CD4-positive, alpha-beta T cell treated with Interleukin-12 subunit alpha and Interleukin-12 subunit beta, for 1 hour (primary cell): ENCODE data around the gene RIN1.
"Not testable (repeated sequence)": the region's sequence is repeated elsewhere in the genome, so short reads cannot be mapped to it uniquely, and the experiment has no call there.

Experiments used
- DNase-seq: peaks from one replicate; pipeline ENCODE4 v3.0.0-alpha.2; 2020

Gene RIN1

DNA sequence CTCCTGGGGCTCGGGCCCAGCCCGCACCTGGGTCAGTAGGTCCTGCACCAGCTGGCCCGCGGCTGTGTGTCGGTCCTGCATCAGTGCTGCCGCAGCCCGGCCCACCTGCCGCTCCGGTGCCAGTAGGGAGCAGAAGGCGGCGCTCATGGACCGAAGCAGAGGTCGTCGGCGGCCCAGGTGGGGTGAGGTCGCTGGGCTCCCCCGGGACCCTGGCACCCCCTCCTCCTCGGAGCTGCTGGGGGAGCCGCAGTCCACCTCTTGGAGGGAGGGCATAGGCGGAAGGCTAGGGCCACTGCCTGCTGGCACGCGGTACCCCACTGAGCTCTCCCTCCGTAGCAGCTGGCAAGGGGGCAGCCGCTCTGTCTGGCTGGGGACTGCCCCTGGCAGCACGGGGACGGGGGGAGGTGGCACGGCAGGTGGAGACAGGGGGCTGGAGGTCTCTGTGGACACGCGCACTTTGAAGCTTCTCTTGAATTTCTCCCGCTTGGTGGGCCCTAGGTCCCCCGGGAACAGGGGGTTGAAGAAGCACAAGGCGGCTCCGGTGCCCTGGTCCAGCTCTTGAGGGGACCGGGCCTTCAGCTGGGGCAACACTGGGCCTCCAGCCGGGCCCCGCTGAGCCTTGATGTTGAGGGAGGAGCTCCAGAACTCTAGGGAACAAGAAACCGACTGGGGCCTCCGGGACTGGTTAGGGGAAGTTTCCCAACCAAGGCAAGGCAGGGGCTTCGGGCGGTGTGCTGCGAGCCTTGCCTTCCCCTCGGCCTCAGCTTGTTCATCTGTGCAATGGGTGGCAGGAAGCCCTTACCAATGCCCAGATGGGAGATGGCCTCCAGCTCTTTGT is 1.4 kb downstream of the RIN1 start:
- no peak for DNase-seq

- DNase-seq, result no peak
These were observed 2.2 kb downstream of the RIN1 start for GRCh38 chr11:66333896-66334604.

- DNase-seq, result no peak
These were observed 2.9 kb downstream of the RIN1 start for GRCh38 chr11:66333220-66333877.

DNA sequence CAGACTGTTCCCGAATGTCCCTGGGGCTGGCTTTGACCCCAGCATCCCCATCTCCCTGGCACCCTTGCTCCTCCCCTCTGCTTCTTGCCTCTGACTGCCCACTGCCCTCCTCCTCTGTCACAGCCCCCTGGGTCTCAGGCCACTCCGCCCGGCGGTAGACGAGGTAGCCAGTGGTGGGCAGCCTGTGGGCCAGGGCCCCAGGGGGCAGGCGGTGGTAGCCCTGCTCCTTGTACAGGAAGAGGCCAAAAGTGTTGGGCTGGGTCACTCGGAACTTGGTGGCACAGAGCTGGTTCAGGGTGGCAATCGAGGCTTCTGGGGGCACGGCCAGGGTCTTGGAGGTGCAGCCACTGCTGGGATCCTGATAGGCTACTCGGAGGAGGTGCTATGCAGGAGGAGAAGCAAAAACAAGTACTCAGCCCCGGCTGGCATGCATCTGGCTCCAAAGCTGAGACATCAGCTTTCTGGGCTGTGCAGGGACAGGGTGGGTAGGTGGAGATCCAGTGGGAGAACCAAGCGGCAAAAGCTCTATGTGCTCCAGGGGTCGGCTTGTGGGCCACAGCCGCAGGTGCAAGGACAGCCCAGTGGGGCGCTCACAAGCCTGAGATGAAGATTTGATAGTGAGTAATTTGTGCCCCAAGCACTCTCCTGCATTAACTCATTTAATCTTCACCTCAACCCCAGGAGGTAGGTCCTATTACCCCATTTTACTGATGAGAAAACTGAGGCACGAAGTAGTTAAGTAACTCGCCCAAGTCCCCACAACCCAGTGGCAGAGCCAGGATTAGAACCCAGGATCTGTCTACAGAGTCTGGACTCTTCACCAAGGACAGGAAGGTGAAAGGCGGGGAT is 3.6 kb downstream of the RIN1 start:
- no peak for DNase-seq

- DNase-seq, result no peak
These were observed 4.5 kb downstream of the RIN1 start for GRCh38 chr11:66331542-66332370.

- DNase-seq, result no peak
These were observed 5.3 kb downstream of the RIN1 start for GRCh38 chr11:66330931-66331330.

DNA sequence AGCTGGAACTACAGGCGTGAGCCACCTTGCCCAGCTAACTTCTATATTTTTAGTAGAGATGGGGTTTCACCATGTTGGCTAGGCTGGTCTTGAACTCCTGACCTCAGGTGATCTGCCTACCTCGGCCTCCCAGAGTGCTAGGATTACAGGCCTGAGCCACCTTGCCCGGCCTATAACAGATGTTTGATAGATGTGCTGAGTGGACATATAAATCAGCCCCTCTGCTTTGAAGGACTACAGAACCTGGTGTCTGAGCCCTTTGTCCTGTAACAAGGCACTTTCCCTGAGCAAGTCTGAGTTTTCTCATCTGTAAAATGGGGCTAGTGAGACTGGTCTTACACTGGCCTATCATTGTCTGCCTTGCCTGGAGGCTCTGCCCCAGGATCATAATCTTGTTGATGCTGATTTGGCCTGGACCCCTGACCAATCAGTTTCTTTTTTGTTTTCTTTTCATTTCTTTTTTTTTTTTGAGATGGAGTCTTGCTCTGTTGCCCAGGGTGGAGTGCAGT is 7.0 kb downstream of the RIN1 start:
- no peak for DNase-seq

DNA sequence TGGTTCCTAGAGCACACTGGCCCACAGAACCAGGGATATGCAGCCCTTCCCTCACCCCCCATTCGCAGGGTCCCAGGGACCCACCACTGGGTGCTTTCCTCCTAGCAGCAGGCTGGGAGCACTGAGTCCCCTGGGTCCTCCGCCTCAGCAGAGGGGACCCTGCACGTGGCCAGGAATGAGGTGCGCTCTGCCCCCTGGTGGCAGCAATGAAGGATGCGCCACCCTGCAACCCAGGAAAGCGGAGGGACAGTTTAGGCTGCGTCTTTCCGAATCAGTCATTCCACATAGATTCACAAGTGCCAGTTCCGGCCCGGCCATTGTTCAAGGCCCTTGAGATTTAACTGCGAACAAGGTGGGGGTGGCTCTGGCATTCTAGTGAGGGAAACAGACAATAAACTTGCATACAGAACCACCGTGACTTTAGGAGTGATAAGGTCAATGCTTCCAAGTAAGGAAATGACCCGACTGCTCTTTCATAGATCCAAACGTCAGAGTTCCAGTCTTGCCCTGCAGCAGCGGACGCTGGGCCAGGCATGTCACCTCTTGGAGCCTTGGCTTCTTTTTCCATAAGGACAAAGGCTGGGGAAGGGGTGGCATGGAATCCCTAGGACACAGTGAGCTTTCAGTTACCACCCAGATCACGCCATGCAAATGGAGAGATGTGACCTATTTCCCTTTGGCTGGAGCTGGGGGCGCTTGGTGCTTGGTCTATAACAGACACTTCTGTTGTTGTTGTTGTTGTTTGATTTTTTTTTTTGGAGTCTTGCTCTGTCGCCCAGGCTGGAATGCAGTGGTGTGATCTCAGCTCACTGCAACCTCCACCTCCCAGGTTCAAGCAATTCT is 7.7 kb downstream of the RIN1 start:
- DNase-seq, result peak; percentile 86

DNA sequence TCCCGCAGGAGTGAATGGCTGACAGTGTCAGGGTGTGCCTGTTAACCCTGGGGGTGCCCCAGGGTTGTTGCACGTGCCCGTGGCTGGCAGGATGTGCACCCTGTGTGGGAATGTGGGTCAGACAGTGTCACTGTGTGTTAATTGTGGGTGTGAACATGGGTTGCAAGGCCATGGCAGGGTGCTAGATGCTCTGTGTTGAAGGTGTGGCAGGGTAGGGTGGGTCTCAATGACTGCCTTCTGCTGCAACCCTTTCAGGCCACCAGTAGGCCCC is 8.3 kb downstream of the RIN1 start:
- peak; percentile 65 for DNase-seq

GRCh38 chr11:66327171-66328030 is 8.8 kb downstream of the RIN1 start:
- DNase-seq, result no peak

GRCh38 chr11:66326261-66327111 is 9.7 kb downstream of the RIN1 start:
- DNase-seq, result peak; percentile 35

DNA sequence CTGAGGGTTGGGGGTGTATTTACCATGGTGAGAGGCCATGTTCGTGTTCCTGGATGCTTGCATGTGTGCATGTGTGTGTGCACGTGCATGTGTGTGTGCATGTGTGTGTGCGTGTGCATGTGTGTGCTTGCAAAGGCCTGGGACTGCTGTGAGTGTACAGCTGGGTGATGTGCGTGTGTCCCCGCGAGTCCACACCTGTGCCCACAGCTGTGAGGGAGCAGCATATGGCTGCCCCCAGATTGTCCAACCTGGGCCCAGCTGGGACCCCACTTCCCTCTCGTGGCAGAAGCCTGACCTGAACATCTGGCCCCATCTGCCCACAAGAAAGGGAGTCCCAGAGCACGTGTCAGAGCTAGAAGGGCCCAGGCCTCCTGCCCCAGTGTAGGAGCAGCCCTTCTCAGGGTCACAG is 11.0 kb downstream of the RIN1 start:
- DNase-seq, result no peak

DNA sequence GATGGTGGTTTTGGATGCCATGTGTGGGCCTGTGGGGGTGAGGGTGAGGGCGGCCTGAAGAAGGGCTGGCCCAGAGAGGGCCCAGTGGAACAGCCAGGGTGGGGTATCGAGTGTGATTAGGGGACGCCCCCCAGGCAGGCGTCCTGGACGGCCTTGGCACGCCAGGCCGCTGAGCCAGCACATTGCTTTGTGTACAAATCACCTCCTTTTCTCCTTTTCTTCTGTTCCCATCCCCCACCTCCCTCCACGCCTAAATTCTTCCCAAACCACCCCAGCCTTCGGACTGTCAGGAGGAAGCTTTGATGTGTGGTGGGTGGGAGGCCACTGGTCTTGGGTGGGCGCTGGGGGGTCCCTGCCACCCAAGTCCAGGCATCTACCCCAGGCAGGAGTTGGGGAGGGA is 11.6 kb downstream of the RIN1 start:
- no peak for DNase-seq

DNA sequence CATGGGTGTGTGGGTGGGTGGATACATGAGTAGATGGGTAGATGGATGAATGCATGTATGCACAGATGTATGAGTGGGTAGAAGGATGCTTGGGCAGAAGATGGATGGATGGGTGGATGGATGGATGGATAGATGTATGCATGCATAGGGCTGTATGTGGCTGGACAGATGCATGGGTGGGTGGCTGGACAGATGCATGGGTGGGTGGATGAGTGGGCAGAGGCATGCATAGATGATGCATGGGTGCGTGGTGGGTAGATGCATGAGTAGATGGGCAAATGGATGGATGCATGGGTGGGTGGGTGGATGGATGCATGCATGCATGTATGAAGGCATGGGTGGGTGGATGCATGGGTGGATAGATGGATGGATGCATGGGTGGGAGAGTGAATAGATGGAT is 12.6 kb downstream of the RIN1 start:
- DNase-seq, result no peak

DNA sequence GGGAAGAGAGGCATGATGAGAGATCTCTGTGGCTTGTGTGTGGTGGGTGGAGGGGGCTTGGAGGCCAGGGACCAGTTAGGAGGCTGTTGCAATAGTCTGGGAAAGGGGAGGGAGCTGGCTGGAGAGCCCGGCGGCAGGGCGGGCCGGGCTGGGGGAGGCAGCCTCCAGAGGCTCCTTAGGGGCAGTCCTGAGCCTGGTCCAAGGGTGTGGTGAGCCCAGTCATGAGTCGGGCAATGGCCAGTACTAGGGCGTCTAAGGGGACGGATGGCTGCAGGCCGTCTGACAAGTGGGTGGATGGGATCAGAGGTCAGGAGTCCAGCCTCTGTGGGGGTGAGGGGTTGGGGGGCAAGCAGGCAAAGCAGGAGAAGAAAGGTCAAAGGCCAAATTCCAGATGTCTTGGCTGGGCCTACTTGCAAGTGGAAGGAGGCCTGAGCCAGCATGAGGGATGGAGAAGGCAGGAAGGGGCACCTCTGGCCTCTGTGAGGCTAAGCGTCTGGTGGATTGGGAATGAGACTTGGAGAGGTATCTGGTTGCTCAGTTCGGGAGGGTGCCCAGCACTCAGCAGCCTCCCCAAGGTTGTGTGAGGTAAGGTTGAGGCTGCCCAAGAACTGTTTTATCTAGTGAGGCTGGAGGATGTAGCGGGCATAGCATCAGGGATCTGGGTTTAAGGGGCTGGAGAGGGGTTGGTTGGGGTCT is 13.4 kb downstream of the RIN1 start:
- DNase-seq, result no peak

DNA sequence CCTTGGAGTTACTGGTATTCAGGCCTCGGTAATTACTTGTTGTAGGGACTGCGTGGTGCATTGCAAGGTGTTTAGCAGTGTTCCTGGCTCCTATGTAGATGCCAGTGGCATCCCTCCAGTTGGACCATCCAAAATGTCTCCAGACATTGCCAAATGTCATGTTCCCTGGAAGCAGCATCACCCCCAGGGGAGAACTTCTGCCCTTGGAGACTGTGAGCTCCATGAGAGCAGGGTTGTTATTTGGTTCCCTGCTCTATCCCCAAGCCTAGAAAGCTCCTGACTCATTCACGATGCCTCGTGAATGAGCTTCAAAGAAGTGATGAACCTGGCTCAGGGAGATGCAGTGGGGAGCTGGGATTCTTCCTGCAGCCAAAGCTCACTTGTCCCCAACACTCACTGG is 14.6 kb downstream of the RIN1 start:
- no peak for DNase-seq

GRCh38 chr11:66320748-66321147 is 15.5 kb downstream of the RIN1 start:
- DNase-seq, result not testable (repeated sequence)

GRCh38 chr11:66320289-66320688 is 15.9 kb downstream of the RIN1 start:
- DNase-seq, result not testable (repeated sequence)
